HepG2 (cell line): ENCODE results near the gene ARL16. TPM values are rescaled to one million over a fixed set of nuclear protein-coding genes. Genes with fewer than 3 reads are reported as not detected.

Source experiments
- ATAC-seq: fragments of 200-7000 bp; cut with Tn5 transposase; 3 replicates; pipeline ENCODE4 v1.9.1; 2020; ENCODE audit warnings: mild to moderate bottlenecking, moderate library complexity
- BruUV-seq: library from RNA; stranded (reverse); fragments of 400-500 nt; replicated peaks from 2 replicates; lab custom pipeline; 2021; lab: Mats Ljungman, UMichigan
- CTCF ChIA-PET: fragments of 300-600 bp; formaldehyde crosslinking; extraction: SDS; loops from one replicate; lab custom pipeline; 2021; ENCODE audit warnings: low total read pairs, inconsistent platforms, low intra/inter-chr PET ratio; lab: Yijun Ruan, JAX
- POLR2A ChIA-PET: fragments of 350-600 bp; sonication (Branson Sonifier 250); formaldehyde crosslinking; loops from one replicate; lab custom pipeline; 2020; ENCODE audit warnings: antibody characterized with exemption, inconsistent platforms; lab: Yijun Ruan, JAX
- DNase-seq: peaks from one replicate; pipeline ENCODE4 v3.0.0-alpha.2; 2015; ENCODE audit warnings: low spot score
- FAIRE-seq: peaks from 3 replicates; lab custom pipeline; 2011; peaks lifted over from hg19 to GRCh38; lab: Jason Lieb, UNC
- H2AFZ ChIP-seq: one replicate; pipeline ENCODE4 v1.6.1; 2011; ENCODE audit warnings: low read length, inconsistent platforms
- H3K27ac ChIP-seq: fragments of 300-600 bp; 3 replicates; pipeline ENCODE4 v1.8.0; 2011; ENCODE audit warnings: mixed run types, mild to moderate bottlenecking, mixed read lengths, low read length, inconsistent platforms; ENCODE audit not compliant: insufficient read depth; ENCODE audit errors: extremely low read length
- H3K27me3 ChIP-seq, 2 experiments: fragments of 200-600 bp in 1 of 2; 2 replicates in 1 of 2; 3 replicates in 1 of 2; pipeline versions ENCODE4 v1.6.0 to v1.8.0; 2011; ENCODE audit warnings: low read length in 2 of 2, mild to moderate bottlenecking in 2 of 2, moderate library complexity in 2 of 2, inconsistent platforms in 1 of 2; ENCODE audit not compliant: insufficient read depth in 2 of 2, control insufficient read depth in 1 of 2
- H3K36me3 ChIP-seq, 2 experiments: fragments of 200-600 bp in 1 of 2; replicated peaks in 1 of 2; 2 replicates in 1 of 2; 3 replicates in 1 of 2; pipeline versions ENCODE4 v1.5.1 to v1.8.0; 2011; ENCODE audit warnings: low read length in 2 of 2, inconsistent platforms in 1 of 2; ENCODE audit not compliant: insufficient read depth in 2 of 2, control insufficient read depth in 1 of 2
- H3K4me1 ChIP-seq: 2 replicates; pipeline ENCODE4 v1.5.1; 2012; ENCODE audit warnings: low read length, inconsistent platforms; ENCODE audit not compliant: insufficient read depth
- H3K4me2 ChIP-seq: 2 replicates; pipeline ENCODE4 v1.6.0; 2011; ENCODE audit warnings: low read depth, low read length, inconsistent platforms
- H3K4me3 ChIP-seq, 3 experiments: fragments of 200-600 bp in 1 of 3; sonication (generic), shearing (Covaris generic) in 1 of 3; replicated peaks in 1 of 3; 2 replicates each; pipeline ENCODE4 v1.5.1; 2011 to 2016; ENCODE audit warnings: low read length in 3 of 3, inconsistent platforms in 2 of 3, low read depth in 2 of 3, mild to moderate bottlenecking in 2 of 3, control low read depth in 1 of 3, mixed read lengths in 1 of 3; ENCODE audit not compliant: insufficient read depth in 1 of 3
- H3K79me2 ChIP-seq: one replicate; pipeline ENCODE4 v1.6.1; 2011; ENCODE audit warnings: low read length, inconsistent platforms; ENCODE audit not compliant: insufficient read depth
- H3K9ac ChIP-seq: 2 replicates; pipeline ENCODE4 v1.6.0; 2011; ENCODE audit warnings: mild to moderate bottlenecking, low read depth, low read length, inconsistent platforms; ENCODE audit not compliant: insufficient read depth
- H3K9me3 ChIP-seq: 2 replicates; pipeline ENCODE4 v1.5.1; 2012; ENCODE audit warnings: mild to moderate bottlenecking, low read length
- H4K20me1 ChIP-seq: 2 replicates; pipeline ENCODE4 v1.6.0; 2011; ENCODE audit warnings: inconsistent platforms, mild to moderate bottlenecking, low read length, moderate library complexity; ENCODE audit not compliant: insufficient read depth
- ATF7-NPFF ChIP-seq: sonication (generic); formaldehyde crosslinking; IDR thresholded peaks from 2 replicates; pipeline ENCODE4 v1.8.1; 2023; ENCODE audit warnings: mild to moderate bottlenecking, low read depth, missing genetic modification reagents, moderate library complexity
- BATF2 ChIP-seq: sonication (generic); formaldehyde crosslinking; IDR thresholded peaks from 2 replicates; pipeline ENCODE4 v1.8.0; 2022; ENCODE audit warnings: mild to moderate bottlenecking, missing genetic modification reagents, moderate library complexity
- BHLHE40 ChIP-seq: IDR thresholded peaks from 2 replicates; pipeline ENCODE4 v1.6.1; 2011; ENCODE audit warnings: low read length, improper control_type of control experiment
- CENPBD1 ChIP-seq: sonication (generic); formaldehyde crosslinking; IDR thresholded peaks from 2 replicates; pipeline ENCODE4 v1.8.0; 2022; ENCODE audit warnings: missing genetic modification reagents, low read depth, mild to moderate bottlenecking, borderline replicate concordance
- DMAP1 ChIP-seq: IDR thresholded peaks from 2 replicates; pipeline ENCODE4 v1.6.1; 2016
- HDAC2 ChIP-seq: sonication (generic); formaldehyde crosslinking; IDR thresholded peaks from 2 replicates; pipeline ENCODE4 v1.4.0; 2020; ENCODE audit warnings: missing genetic modification reagents
- MAX ChIP-seq: IDR thresholded peaks from 2 replicates; pipeline ENCODE4 v1.6.1; 2012; ENCODE audit warnings: inconsistent platforms
- PAWR ChIP-seq: sonication (generic); formaldehyde crosslinking; IDR thresholded peaks from 2 replicates; pipeline ENCODE4 v1.4.0; 2020; ENCODE audit warnings: missing genetic modification reagents, mild to moderate bottlenecking, borderline replicate concordance
- PHF21A ChIP-seq: sonication (generic); formaldehyde crosslinking; IDR thresholded peaks from 2 replicates; pipeline ENCODE4 v1.5.0; 2020; ENCODE audit warnings: mild to moderate bottlenecking, missing genetic modification reagents
- POGZ ChIP-seq: sonication (generic); formaldehyde crosslinking; IDR thresholded peaks from 2 replicates; pipeline ENCODE4 v1.4.0; 2020; ENCODE audit warnings: mild to moderate bottlenecking, missing genetic modification reagents
- RFXANK ChIP-seq: IDR thresholded peaks from 2 replicates; pipeline ENCODE4 v1.6.1; 2016
- RNF2 ChIP-seq: fragments of 450-650 bp; conservative IDR thresholded peaks from 2 replicates; pipeline ENCODE4 v1.6.1; 2016; ENCODE audit warnings: low read depth
- SP140L ChIP-seq: sonication (generic); formaldehyde crosslinking; IDR thresholded peaks from 2 replicates; pipeline ENCODE4 v1.4.0; 2020; ENCODE audit warnings: missing genetic modification reagents, borderline replicate concordance
- ZIK1 ChIP-seq: sonication (generic); formaldehyde crosslinking; IDR thresholded peaks from 2 replicates; pipeline ENCODE4 v1.5.0; 2020; ENCODE audit warnings: mild to moderate bottlenecking, low read depth, missing genetic modification reagents, borderline replicate concordance
- ZNF230 ChIP-seq: sonication (generic); formaldehyde crosslinking; IDR thresholded peaks from 2 replicates; pipeline ENCODE4 v1.4.0; 2020; ENCODE audit warnings: mild to moderate bottlenecking, missing genetic modification reagents
- ZNF235 ChIP-seq: sonication (generic); formaldehyde crosslinking; IDR thresholded peaks from 2 replicates; pipeline ENCODE4 v1.8.1; 2023; ENCODE audit warnings: mild to moderate bottlenecking, missing genetic modification reagents, borderline replicate concordance
- ZNF451 ChIP-seq: sonication (generic); formaldehyde crosslinking; IDR thresholded peaks from 2 replicates; pipeline ENCODE4 v1.5.0; 2020; ENCODE audit warnings: mild to moderate bottlenecking, missing genetic modification reagents
- ZNF737 ChIP-seq: sonication (generic); formaldehyde crosslinking; IDR thresholded peaks from 2 replicates; pipeline ENCODE4 v1.5.0; 2020; ENCODE audit warnings: missing genetic modification reagents, mild to moderate bottlenecking, borderline replicate concordance
- ZNF768 ChIP-seq: sonication (generic); formaldehyde crosslinking; IDR thresholded peaks from 2 replicates; pipeline ENCODE4 v1.4.0; 2020; ENCODE audit warnings: missing genetic modification reagents
- ZNF883 ChIP-seq: sonication (generic); formaldehyde crosslinking; IDR thresholded peaks from 2 replicates; pipeline ENCODE4 v1.5.1; 2020; ENCODE audit warnings: mild to moderate bottlenecking, missing genetic modification reagents; ENCODE audit errors: not compliant biosample characterization
- ZSCAN25 ChIP-seq: sonication (generic); formaldehyde crosslinking; IDR thresholded peaks from 2 replicates; pipeline ENCODE4 v1.8.0; 2022; ENCODE audit warnings: mild to moderate bottlenecking, missing genetic modification reagents
- WGBS: methylation state at CpG from one replicate; pipeline ENCODE4 v1.1.6; 2017; ENCODE audit warnings: low lambda C conversion rate; 5-methylcytosine and 5-hydroxymethylcytosine counted together
- in situ Hi-C: cut with HindIII; loops from 2 replicates; pipeline ENCODE4 v1.10.0; 2017; ENCODE audit warnings: low pct_unique_long_range_greater_than_20kb; ENCODE audit not compliant: extremely low pct_ligation_motif_present
- intact Hi-C: fragments of 100-400 bp; cut with micrococcal nuclease; formaldehyde crosslinking; loops from one replicate; pipeline ENCODE4 v1.10.0; 2022; ENCODE audit not compliant: unreplicated experiment
- polyA plus RNA-seq, 8 experiments: library from polyadenylated mRNA; depleted of rRNA in 3 of 8; stranded (reverse) in 7 of 8; unstranded in 1 of 8; fragments of >200 nt; fragmentation: Illumina TruSeq in 4 of 8; extraction: Trizol in 4 of 8; gene quantifications; 2 replicates each; pipeline versions ENCODE4 v1.2.1 to v1.2.3, GENCODE V29; 2011 to 2016; ENCODE audit warnings: low read depth in 4 of 8, missing spikeins in 1 of 8, mixed read lengths in 1 of 8; ENCODE audit not compliant: insufficient read depth in 1 of 8
- total RNA-seq, 5 experiments: library from RNA; depleted of rRNA; stranded (reverse); fragments of >200 nt; fragmentation: Illumina TruSeq; extraction: Trizol; gene quantifications; 2 replicates each; pipeline ENCODE4 v1.2.3, GENCODE V29; 2016; ENCODE audit warnings: low read depth in 1 of 5
- TF ChIP-seq, protein P1 (sequence below): sonication (generic); formaldehyde crosslinking; IDR thresholded peaks from 2 replicates; pipeline ENCODE4 v1.4.0; 2020; ENCODE audit warnings: missing genetic modification reagents

The ARL16 gene
- total and polyA plus RNA-seq, 2 of the 13 experiments (the other 11 are each of a cell fraction or from before 2014, with no cell fraction given) = 20.8 to 30.8 TPM

DNA sequence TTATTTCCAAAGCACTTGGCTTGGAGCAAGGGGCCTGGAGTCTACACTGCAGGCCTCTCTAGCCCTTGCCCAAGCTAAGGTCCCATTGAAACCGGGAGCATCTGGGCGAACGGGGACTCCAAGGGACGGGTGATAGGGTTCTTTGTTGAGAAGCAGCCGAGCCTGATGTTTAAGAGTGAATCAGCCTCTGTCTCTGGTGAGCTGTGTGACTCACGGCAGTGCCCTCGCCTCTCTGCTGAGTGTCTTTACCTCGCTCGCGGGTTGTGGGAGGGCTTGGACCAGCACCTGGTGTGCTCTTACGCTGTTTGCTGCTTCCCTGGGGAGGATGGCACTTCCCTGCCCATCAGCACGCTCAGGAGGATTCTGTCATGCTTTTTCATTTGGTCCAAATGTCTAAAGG lies 1.5 kb upstream of the ARL16 start (continued):
- TF ChIP-seq ZNF883 (CRISPR knock-in tag) (no peak), RFXANK (CRISPR knock-in tag) (no peak), ZNF768 (CRISPR knock-in tag) (peak; percentile 96), ZNF235 (CRISPR knock-in tag) (no peak), CENPBD1 (CRISPR knock-in tag) (no peak)

- Histone ChIP-seq H3K36me3 (peaks cover 33 to 42% of the 10 kb centered on the region in 2 experiments; a peak in 4 of 5 replicates), H3K4me2 (peak overlapping the region; percentile 94), H3K9me3 (no peaks in the 10 kb centered on the region), H3K4me1 (peaks cover 41% of the 10 kb centered on the region), H3K27ac (peak overlapping the region; percentile 53), H3K79me2 (peaks cover 35% of the 10 kb centered on the region), H3K4me3 (peak overlapping the region; percentile 94 to 99 (median 96)), H3K27me3 (no peaks in the 10 kb centered on the region; a peak in 1 of 5 replicates), H3K9ac (peak overlapping the region; percentile 94), H2AFZ (no peak overlapping the region), H4K20me1 (no peaks in the 10 kb centered on the region)
- intact Hi-C loops (no loop called here), in situ Hi-C loops (no loop called here)
- TSS peak; percentile 71 for BruUV-seq
- DNase-seq (peak; percentile 44), FAIRE-seq (no peak), ATAC-seq (no peak)
- WGBS = 0% methylated on average over 16 of the region's 16 CpGs
- ChIA-PET POLR2A (interaction anchor here (0.8 to 4.5 kb wide), 15 partner anchors 9 to 446 kb away, joined by 3 to 124 read pairs (median 8); partner anchors contain the start of genes CCDC137, MRPL12, NDUFAF8 and OXLD1), CTCF (no interaction called here)
- TF ChIP-seq RNF2 (peak; percentile 71; the same call in 1 of the 2 replicates), BATF2 (CRISPR knock-in tag) (peak; percentile 80; the same call in 1 of the 2 replicates), ZNF451 (CRISPR knock-in tag) (0 out of 2 replicates have a peak, but pooled peaks have one; percentile 1), SP140L (CRISPR knock-in tag) (no peak), ZNF230 (CRISPR knock-in tag) (0 out of 2 replicates have a peak, but pooled peaks have one; percentile 56), ZIK1 (CRISPR knock-in tag) (peak; percentile 9; the same call in 1 of the 2 replicates), ZNF737 (CRISPR knock-in tag) (0 out of 2 replicates have a peak, but pooled peaks have one; percentile 16), POGZ (CRISPR knock-in tag) (no peak), ZSCAN25 (CRISPR knock-in tag) (no peak), PHF21A (CRISPR knock-in tag) (0 out of 2 replicates have a peak, but pooled peaks have one; percentile 35), MAX (peak; percentile 82), BHLHE40 (peak; percentile 63), DMAP1 (CRISPR knock-in tag) (0 out of 2 replicates have a peak, but pooled peaks have one; percentile 24), PAWR (CRISPR knock-in tag) (no peak), ATF7-NPFF (CRISPR knock-in tag) (0 out of 2 replicates have a peak, but pooled peaks have one; percentile 16), HDAC2 (CRISPR knock-in tag) (peak; percentile 23; the same call in 1 of the 2 replicates)
- TF ChIP-seq, protein P1, sequence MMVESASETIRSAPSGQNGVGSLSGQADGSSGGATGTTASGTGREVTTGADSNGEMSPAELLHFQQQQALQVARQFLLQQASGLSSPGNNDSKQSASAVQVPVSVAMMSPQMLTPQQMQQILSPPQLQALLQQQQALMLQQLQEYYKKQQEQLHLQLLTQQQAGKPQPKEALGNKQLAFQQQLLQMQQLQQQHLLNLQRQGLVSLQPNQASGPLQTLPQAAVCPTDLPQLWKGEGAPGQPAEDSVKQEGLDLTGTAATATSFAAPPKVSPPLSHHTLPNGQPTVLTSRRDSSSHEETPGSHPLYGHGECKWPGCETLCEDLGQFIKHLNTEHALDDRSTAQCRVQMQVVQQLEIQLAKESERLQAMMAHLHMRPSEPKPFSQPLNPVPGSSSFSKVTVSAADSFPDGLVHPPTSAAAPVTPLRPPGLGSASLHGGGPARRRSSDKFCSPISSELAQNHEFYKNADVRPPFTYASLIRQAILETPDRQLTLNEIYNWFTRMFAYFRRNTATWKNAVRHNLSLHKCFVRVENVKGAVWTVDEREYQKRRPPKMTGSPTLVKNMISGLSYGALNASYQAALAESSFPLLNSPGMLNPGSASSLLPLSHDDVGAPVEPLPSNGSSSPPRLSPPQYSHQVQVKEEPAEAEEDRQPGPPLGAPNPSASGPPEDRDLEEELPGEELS (CRISPR knock-in tag) = no peak
Measured at GRCh38 chr17:81684442-81684911, 880 bp upstream of the ARL16 start.
